SW480 (cell line): ENCODE measurements around the gene FCRLB.
"Not testable (repeated sequence)": the region's sequence is repeated elsewhere in the genome, so short reads cannot be mapped to it uniquely, and the experiment has no call there.

Experiments used
- DNase-seq: peaks from one replicate; pipeline ENCODE4 v3.0.0-alpha.2; 2016; ENCODE audit warnings: low spot score

The FCRLB gene, protein sequence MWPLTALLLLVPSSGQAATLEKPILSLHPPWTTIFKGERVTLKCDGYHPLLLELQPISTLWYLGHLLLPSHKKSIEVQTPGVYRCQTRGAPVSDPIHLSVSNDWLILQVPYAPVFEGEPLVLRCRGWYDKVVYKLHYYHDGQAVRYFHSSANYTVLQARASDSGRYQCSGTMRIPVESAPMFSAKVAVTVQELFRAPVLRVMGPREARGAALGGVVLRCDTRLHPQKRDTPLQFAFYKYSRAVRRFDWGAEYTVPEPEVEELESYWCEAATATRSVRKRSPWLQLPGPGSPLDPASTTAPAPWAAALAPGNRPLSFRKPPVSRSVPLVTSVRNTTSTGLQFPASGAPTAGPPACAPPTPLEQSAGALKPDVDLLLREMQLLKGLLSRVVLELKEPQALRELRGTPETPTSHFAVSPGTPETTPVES

GRCh38 chr1:161720956-161721737 lies at the start of gene FCRLB:
Gene FCRLB, plus strand, starts transcription at chr1:161721544. Its CDS starts 1,129 bp downstream, at chr1:161722673.
- no peak for DNase-seq

- DNase-seq = not testable (repeated sequence)
Observed at GRCh38 chr1:161673437-161673836, 47.9 kb upstream of the FCRLB start.

- not testable (repeated sequence) for DNase-seq
Observed at GRCh38 chr1:161674447-161674846, 46.9 kb upstream of the FCRLB start.

DNA sequence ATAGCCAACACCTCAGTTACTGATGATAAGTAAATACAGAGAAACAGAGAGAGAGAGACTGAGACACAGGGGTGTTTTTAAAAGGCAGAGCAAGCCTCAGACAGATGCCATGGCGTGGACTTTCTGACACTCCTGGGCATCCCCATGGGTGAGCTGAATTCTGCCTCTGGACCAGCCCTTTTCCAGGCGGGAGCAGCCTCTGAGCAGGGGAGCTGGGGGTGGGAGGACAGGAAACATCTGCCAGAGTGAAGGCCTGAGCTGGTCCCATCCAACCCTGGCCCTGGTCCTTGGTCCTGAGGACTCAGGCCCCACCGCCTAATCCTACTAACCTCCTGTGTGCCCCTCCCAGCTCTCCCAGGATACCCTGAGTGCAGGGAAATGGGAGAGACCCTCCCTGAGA lies 46.4 kb upstream of the FCRLB start:
- DNase-seq = not testable (repeated sequence)

GRCh38 chr1:161676441-161676840 lies 44.9 kb upstream of the FCRLB start:
- DNase-seq = no peak

GRCh38 chr1:161676958-161677689 lies 44.2 kb upstream of the FCRLB start:
- no peak for DNase-seq

DNA sequence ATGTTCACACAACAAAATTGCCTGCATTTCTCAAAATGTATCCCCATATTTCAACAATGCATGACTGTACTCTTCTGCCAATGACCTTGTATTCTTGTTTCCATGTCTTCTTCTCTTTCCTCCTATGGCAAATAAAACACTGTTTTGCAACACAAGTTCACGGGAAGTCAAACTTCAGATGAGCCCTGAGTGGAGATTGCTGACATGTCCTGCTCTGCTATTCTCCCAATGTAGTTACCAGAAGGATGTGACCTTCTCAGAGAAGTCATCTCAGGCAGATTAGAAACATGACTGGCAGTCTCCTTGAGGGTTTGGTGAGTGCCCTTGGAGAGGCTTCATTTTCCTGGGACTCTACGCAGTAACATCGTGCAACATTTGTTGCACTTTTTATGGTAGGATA lies 42.8 kb upstream of the FCRLB start:
- no peak for DNase-seq

GRCh38 chr1:161681879-161682278 lies 39.5 kb upstream of the FCRLB start:
- no peak for DNase-seq

GRCh38 chr1:161688946-161689345 lies 32.4 kb upstream of the FCRLB start:
- no peak for DNase-seq

DNA sequence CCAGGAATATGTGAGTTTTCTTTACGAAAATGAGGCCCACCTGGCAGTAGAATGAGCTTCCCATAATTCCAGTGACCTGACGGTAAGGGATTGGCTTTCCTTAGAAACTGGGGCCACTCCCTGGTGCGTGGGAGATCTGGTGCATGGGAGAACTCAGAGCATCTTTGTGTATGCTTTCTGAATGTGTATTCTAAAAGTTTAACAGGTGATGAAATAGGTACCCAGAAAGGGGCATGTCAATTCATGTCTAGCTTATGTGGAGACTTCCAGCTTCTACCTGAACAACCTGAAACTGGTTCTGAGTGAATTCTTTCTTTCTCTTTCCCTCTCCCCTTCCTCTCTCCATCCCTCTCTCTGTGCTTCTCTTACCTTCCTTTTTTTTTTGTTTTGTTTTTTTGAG lies 29.5 kb upstream of the FCRLB start:
- no peak for DNase-seq

DNA sequence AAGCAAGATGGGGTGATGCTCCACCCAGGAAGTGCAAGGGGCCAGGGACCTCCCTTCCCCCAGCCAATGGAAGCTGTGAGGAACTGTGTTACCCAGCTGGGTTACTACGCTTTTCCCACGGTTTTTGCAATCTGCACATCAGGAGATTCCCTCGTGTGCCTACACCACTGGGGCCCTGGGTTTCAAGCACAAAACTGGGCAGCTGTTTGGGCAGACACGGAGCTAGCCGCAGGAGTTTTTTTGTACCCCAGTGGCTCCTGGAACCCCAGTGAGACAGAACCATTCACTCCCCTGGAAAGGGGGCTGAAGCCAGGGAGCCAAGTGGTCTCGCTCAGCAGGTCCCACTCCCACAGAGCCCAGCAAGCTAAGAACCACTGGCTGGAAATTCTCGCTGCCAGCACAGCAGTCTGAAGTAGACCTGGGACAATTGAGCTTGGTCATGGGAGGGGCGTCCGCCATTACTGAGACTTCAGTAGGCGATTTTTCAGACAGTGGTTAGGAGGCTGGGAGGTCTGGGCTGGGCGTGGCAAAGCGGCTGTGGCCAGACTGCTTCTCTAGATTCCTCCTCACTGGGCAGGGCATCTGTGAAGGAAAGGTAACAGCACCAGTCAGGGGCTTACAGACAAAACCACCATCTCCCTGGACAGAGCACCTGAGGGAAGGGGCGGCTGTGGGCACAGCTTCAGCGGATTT lies 28.2 kb upstream of the FCRLB start:
- DNase-seq = not testable (repeated sequence)

- DNase-seq = not testable (repeated sequence)
Observed at GRCh38 chr1:161698302-161698701, 23.0 kb upstream of the FCRLB start.

DNA sequence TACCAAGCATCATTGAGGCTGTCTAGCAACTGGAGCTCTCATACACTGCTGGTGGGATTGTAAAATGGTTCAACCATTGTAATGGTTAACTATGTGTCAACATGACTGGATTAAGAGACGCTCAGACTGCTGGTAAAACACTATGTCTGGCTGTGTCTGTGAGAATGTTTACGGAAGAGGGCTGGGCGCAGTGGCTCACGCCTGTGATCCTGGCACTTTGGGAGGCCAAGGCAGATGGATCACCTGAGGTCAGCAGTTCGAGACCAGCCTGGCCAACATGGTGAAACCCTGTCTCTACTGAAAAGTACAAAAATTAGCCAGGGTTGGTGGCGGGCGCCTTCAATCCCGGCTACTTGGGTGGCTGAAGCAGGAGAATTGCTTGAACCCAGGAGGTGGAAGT lies 19.1 kb upstream of the FCRLB start:
- DNase-seq = no peak

GRCh38 chr1:161705537-161705936 lies 15.8 kb upstream of the FCRLB start:
- no peak for DNase-seq

- no peak for DNase-seq
Observed at GRCh38 chr1:161706113-161706481, 15.2 kb upstream of the FCRLB start.

DNA sequence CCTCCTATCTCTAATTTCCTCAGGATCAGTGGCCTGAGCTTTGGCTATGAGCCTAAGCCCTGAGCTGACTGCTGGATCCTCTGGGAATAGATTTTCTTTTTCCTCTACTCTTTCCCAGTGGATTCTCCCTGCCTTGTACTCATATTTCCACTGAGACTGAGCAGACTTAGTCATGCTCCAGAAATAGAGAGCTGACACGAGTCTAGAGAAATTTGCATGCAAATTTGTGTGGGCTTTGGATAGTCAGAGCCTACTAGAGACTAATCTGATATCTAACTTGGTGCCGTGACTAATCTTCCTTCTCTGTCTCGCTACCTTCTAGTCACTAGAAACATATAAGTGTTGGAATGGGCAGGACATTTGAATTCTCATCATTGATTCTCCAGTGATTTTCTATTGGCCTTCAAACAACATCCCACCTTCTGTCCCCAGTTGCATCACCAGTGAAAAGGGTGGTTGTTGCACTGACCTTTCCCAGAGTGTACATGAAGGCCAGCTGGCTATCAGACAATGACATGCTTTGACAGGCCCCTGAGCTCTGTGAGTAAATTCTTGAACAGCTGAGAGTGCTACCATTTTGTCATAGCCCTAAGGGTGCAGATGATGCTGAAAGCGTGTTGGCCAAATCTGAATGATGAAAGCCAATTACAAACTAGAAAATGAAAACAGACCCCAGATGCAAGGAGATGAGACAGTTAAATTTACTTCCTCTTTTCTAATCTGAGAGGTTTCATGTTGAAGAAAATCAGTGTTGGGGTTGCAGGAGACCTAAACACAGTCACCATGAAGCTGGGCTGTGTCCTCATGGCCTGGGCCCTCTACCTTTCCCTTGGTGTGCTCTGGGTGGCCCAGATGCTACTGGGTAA lies 14.6 kb upstream of the FCRLB start, which contains the start of gene FCRLA:
TSS of gene FCRLA (plus strand) at position 748 of the 866 bp plus-strand sequence. CDS start at position 784, 36 bp downstream.
- DNase-seq = peak; percentile 8

DNA sequence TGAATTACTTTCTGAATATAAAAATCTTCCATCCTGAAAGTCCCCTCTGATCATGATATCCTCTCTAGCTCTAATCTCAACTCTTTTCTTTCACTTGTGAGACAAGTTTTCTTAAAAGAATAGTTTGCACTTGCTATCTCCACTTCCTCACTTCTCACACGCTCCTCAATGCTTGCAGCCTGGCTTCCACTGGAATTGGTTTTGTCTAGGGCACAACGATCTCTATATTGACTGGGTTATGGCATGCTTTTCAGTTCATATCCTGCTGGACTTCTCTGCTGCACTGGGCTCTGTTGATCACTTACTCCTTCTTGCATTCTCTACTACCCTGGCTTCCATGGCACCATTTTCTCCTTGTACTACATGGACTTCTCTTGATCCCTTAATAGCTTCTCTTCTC lies 13.8 kb upstream of the FCRLB start:
- no peak for DNase-seq

- no peak for DNase-seq
Observed at GRCh38 chr1:161709373-161709772, 12.0 kb upstream of the FCRLB start.

- DNase-seq = peak; percentile 30
Observed at GRCh38 chr1:161710560-161710959, 10.8 kb upstream of the FCRLB start.

GRCh38 chr1:161718559-161719324 lies 2.6 kb upstream of the FCRLB start:
- no peak for DNase-seq
